Liver (tissue), 2 donors: Measurements from ENCODE around the gene OR2AT4.

Source experiments
- CTCF ChIP-seq: fragments of 150-350 bp; IDR thresholded peaks from 2 replicates; pipeline ENCODE4 v1.5.1; 2017; ENCODE audit warnings: improper control_type of control experiment, low read depth, low read length; ENCODE audit not compliant: missing input control
- YY1 ChIP-seq: IDR thresholded peaks from 2 replicates; pipeline ENCODE4 v1.6.1; 2016; ENCODE audit warnings: antibody characterized with exemption, mild to moderate bottlenecking
- donor health status: healthy.

- TF ChIP-seq CTCF (no peak), YY1 (no peak)
These were observed 49.5 kb downstream of the OR2AT4 start for GRCh38 chr11:75047191-75047590.
